Measurements from ENCODE around the gene SEMA6B.

DNA sequence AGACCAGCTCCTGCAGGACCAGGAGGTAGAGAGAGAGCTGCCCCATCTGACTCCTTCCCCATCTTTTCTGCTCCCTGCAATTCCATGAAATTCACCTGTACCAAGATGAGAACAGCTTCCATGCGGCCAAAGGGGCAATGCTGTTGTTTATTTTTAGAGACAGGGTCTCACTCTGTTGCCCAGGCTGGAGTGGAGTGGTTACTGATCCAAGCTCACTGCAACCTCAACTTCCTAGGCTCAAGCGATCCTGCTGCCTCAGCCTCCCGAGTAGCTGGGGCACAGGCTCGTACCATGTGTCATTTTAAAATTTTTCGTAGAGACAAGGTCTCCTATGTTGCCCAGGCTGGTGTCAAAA, 37.6 kb downstream of the SEMA6B start:
- TF ChIP-seq, protein P1, sequence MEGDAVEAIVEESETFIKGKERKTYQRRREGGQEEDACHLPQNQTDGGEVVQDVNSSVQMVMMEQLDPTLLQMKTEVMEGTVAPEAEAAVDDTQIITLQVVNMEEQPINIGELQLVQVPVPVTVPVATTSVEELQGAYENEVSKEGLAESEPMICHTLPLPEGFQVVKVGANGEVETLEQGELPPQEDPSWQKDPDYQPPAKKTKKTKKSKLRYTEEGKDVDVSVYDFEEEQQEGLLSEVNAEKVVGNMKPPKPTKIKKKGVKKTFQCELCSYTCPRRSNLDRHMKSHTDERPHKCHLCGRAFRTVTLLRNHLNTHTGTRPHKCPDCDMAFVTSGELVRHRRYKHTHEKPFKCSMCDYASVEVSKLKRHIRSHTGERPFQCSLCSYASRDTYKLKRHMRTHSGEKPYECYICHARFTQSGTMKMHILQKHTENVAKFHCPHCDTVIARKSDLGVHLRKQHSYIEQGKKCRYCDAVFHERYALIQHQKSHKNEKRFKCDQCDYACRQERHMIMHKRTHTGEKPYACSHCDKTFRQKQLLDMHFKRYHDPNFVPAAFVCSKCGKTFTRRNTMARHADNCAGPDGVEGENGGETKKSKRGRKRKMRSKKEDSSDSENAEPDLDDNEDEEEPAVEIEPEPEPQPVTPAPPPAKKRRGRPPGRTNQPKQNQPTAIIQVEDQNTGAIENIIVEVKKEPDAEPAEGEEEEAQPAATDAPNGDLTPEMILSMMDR (IDR thresholded peaks at IDR 0.05 in 8 of 11, conservative IDR thresholded peaks at IDR 0.05 in 3 of 11) = no peak
- TF ChIP-seq POLR2AphosphoS5 (IDR thresholded peaks at IDR 0.05) = no peak
- no peak for TF ChIP-seq POLR2A (IDR thresholded peaks at IDR 0.05)

Measured in spleen (tissue), 7 donors.